Endothelial cell of umbilical vein (primary cell): ENCODE results near the gene NTNG1. TPM values are rescaled to one million over a fixed set of nuclear protein-coding genes. Genes with fewer than 3 reads are reported as not detected.

Source experiments
- BruUV-seq: library from RNA; stranded (reverse); fragments of 400-500 nt; replicated peaks from 2 replicates; lab custom pipeline; 2021; lab: Mats Ljungman, UMichigan
- CTCF ChIA-PET: fragments of 300-600, 350-600 bp; sonication (Branson Sonifier 250); formaldehyde crosslinking; loops from one replicate; lab custom pipeline; 2021; ENCODE audit warnings: antibody characterized with exemption, inconsistent platforms; lab: Charles Lee
- POLR2A ChIA-PET: fragments of 300-600, 350-600 bp; sonication (Branson Sonifier 250); formaldehyde crosslinking; loops from one replicate; lab custom pipeline; 2021; ENCODE audit warnings: antibody characterized with exemption, inconsistent platforms; lab: Charles Lee
- DNase-seq: peaks from one replicate; pipeline ENCODE4 v3.0.0-alpha.2; 2011; ENCODE audit warnings: low read depth, low spot score
- FAIRE-seq: peaks from 2 replicates; lab custom pipeline; 2011; peaks lifted over from hg19 to GRCh38; lab: Jason Lieb, UNC
- H2AFZ ChIP-seq: 2 replicates; pipeline ENCODE4 v1.6.0; 2012; ENCODE audit warnings: low read depth, low read length, control low read depth, inconsistent platforms
- H3K27ac ChIP-seq: 2 replicates; pipeline ENCODE4 v1.5.1; 2011; ENCODE audit warnings: low read depth, mild to moderate bottlenecking, control low read depth, low read length, moderate library complexity; ENCODE audit not compliant: insufficient read depth
- H3K27me3 ChIP-seq, 2 experiments: 2 replicates each; pipeline versions ENCODE4 v1.6.0 to v1.6.1; 2011; ENCODE audit warnings: low read length in 2 of 2, mixed read lengths in 1 of 2; ENCODE audit not compliant: control insufficient read depth in 2 of 2, insufficient read depth in 2 of 2
- H3K36me3 ChIP-seq, 2 experiments: 2 replicates in 1 of 2; 3 replicates in 1 of 2; pipeline ENCODE4 v1.5.1; 2011; ENCODE audit warnings: low read length in 2 of 2, mild to moderate bottlenecking in 1 of 2, moderate library complexity in 1 of 2; ENCODE audit not compliant: control insufficient read depth in 2 of 2, insufficient read depth in 2 of 2; ENCODE audit errors: extremely low read depth in 1 of 2
- H3K4me1 ChIP-seq: 3 replicates; pipeline ENCODE4 v1.5.1; 2011; ENCODE audit warnings: mild to moderate bottlenecking, low read length; ENCODE audit not compliant: control insufficient read depth, insufficient read depth; ENCODE audit errors: extremely low read depth
- H3K4me2 ChIP-seq: 2 replicates; pipeline ENCODE4 v1.6.1; 2011; ENCODE audit warnings: low read length, control low read depth, mixed read lengths; ENCODE audit not compliant: insufficient read depth
- H3K4me3 ChIP-seq, 3 experiments: fragments of 200-600 bp in 1 of 3; sonication (generic), shearing (Covaris generic) in 1 of 3; replicated peaks in 1 of 3; 2 replicates each; pipeline ENCODE4 v1.5.1; 2011 to 2016; ENCODE audit warnings: control low read depth in 3 of 3, low read length in 3 of 3, mild to moderate bottlenecking in 2 of 3, inconsistent platforms in 1 of 3, low read depth in 1 of 3, moderate library complexity in 1 of 3; ENCODE audit not compliant: insufficient read depth in 1 of 3
- H3K79me2 ChIP-seq: 2 replicates; pipeline ENCODE4 v1.6.0; 2012; ENCODE audit warnings: low read length, inconsistent platforms; ENCODE audit not compliant: control insufficient read depth, insufficient read depth
- H3K9ac ChIP-seq: replicated peaks from 2 replicates; pipeline ENCODE3; 2011; ENCODE audit warnings: low read length, control low read depth; ENCODE audit not compliant: insufficient read depth; ENCODE audit errors: extremely low read depth
- H3K9me1 ChIP-seq: replicated peaks from 3 replicates; pipeline ENCODE4 v1.6.0; 2011; ENCODE audit warnings: mild to moderate bottlenecking, low read length; ENCODE audit not compliant: control insufficient read depth, insufficient read depth; ENCODE audit errors: extremely low read depth
- H3K9me3 ChIP-seq: replicated peaks from 2 replicates; pipeline ENCODE4 v1.5.1; 2012; ENCODE audit warnings: low read length, inconsistent platforms; ENCODE audit not compliant: control insufficient read depth, insufficient read depth
- H4K20me1 ChIP-seq: replicated peaks from 2 replicates; pipeline ENCODE3; 2011; ENCODE audit warnings: mild to moderate bottlenecking, low read length; ENCODE audit not compliant: control insufficient read depth, insufficient read depth; ENCODE audit errors: extremely low read depth
- CTCF ChIP-seq, 2 donors: IDR thresholded peaks; 1 replicate in 1 of 2; 2 replicates in 1 of 2; pipeline ENCODE4 v1.5.1; 2011; ENCODE audit warnings: low read length in 2 of 2, mild to moderate bottlenecking in 2 of 2, moderate library complexity in 2 of 2, control low read depth in 1 of 2, inconsistent platforms in 1 of 2, low read depth in 1 of 2; ENCODE audit not compliant: insufficient read depth in 1 of 2; ENCODE audit errors: extremely low read depth in 1 of 2
- EZH2 ChIP-seq: IDR thresholded peaks from 2 replicates; pipeline ENCODE4 v1.6.1; 2012; ENCODE audit warnings: borderline replicate concordance, low read depth, mild to moderate bottlenecking, moderate library complexity, low read length, inconsistent platforms; ENCODE audit not compliant: severe bottlenecking
- FOS ChIP-seq: IDR thresholded peaks from 2 replicates; pipeline ENCODE4 v1.6.1; 2011; ENCODE audit warnings: mild to moderate bottlenecking, low read length, moderate library complexity, borderline replicate concordance; ENCODE audit not compliant: insufficient read depth
- GATA2 ChIP-seq: IDR thresholded peaks from 2 replicates; pipeline ENCODE4 v1.7.0; 2011; ENCODE audit warnings: low read depth, mild to moderate bottlenecking, moderate library complexity, mixed read lengths, low read length; ENCODE audit not compliant: insufficient read length, insufficient read depth
- JUN ChIP-seq: IDR thresholded peaks from 2 replicates; pipeline ENCODE4 v1.6.1; 2011; ENCODE audit warnings: borderline replicate concordance, low read depth; ENCODE audit not compliant: insufficient read length, insufficient read depth
- MAX ChIP-seq: IDR thresholded peaks from 2 replicates; pipeline ENCODE4 v1.6.1; 2011; ENCODE audit not compliant: insufficient read depth, insufficient read length
- MYC ChIP-seq: IDR thresholded peaks from one replicate; pipeline ENCODE4 v1.6.1; 2011; ENCODE audit warnings: mild to moderate bottlenecking, low read depth, low read length
- POLR2A ChIP-seq: IDR thresholded peaks from 2 replicates; pipeline ENCODE4 v1.6.1; 2012; ENCODE audit warnings: low read depth, mild to moderate bottlenecking, control low read depth, low read length
- POLR2AphosphoS5 ChIP-seq: IDR thresholded peaks from 2 replicates; pipeline ENCODE4 v1.6.1; 2012; ENCODE audit warnings: low read depth, mild to moderate bottlenecking, control low read depth, low read length, moderate library complexity; ENCODE audit not compliant: insufficient read depth
- dilution Hi-C: fragments of 300-500 bp; cut with MboI; formaldehyde crosslinking; loops from one replicate; pipeline ENCODE4 v1.15.0; 2019; ENCODE audit warnings: low sequenced_read_pairs; ENCODE audit not compliant: extremely low pct_ligation_motif_present
- intact Hi-C: fragments of 100-400 bp; cut with micrococcal nuclease; formaldehyde crosslinking; loops from one replicate; pipeline ENCODE4 v1.10.0; 2022
- polyA plus RNA-seq, 4 experiments: library from polyadenylated mRNA; depleted of rRNA in 3 of 4; stranded (reverse) in 3 of 4; unstranded in 1 of 4; fragments of >200 nt; gene quantifications; 2 replicates each; pipeline versions ENCODE4 v1.2.1 to v1.2.3, GENCODE V29; 2011 to 2012; ENCODE audit warnings: missing spikeins in 1 of 4
- total RNA-seq: library from RNA; stranded (reverse); gene quantifications from 2 replicates; pipeline ENCODE4 v1.2.3, GENCODE V29; 2021

The NTNG1 gene
- total and polyA plus RNA-seq, 2 donors (not counting 3 experiments of a cell fraction or from before 2014, with no cell fraction given), result not detected

GRCh38 chr1:107486349-107486748 lies 345.5 kb downstream of the NTNG1 start:
- Histone ChIP-seq H3K4me3 (no peak overlapping the region), H3K4me2 (no peak overlapping the region), H3K9ac (no peak overlapping the region), H3K27me3 (no peaks in the 10 kb centered on the region), H3K27ac (no peak overlapping the region), H2AFZ (no peak overlapping the region), H4K20me1 (no peaks in the 10 kb centered on the region), H3K79me2 (no peaks in the 10 kb centered on the region), H3K9me1 (no peaks in the 10 kb centered on the region), H3K36me3 (no peaks in the 10 kb centered on the region), H3K9me3 (no peaks in the 10 kb centered on the region), H3K4me1 (no peaks in the 10 kb centered on the region)
- BruUV-seq, result no TSS peak
- FAIRE-seq, result no peak
- intact Hi-C loops (no loop called here), dilution Hi-C loops (no loop called here)
- TF ChIP-seq GATA2 (no peak), MYC (no peak), POLR2A (no peak), MAX (no peak), CTCF (IDR thresholded peaks at IDR 0.05; ENCODE audit: extremely low read depth in 1 of 2, insufficient read depth in 1 of 2, low read depth in 1 of 2, low read length in 2 of 2) (no peak), EZH2 (no peak), FOS (no peak), POLR2AphosphoS5 (no peak), JUN (no peak)
- no peak for DNase-seq
- ChIA-PET POLR2A (no interaction called here), CTCF (interaction anchor here (0.8 kb wide), 1 partner anchor 20 kb away, joined by 3 read pairs; no protein-coding TSS in a partner anchor)
